D721Med (cell line): ENCODE measurements around the gene CDH6.

ENCODE experiments used
- DNase-seq: peaks from one replicate; pipeline ENCODE4 v3.0.0; 2011; ENCODE audit warnings: low spot score; ENCODE audit not compliant: insufficient read length
- FAIRE-seq: peaks from 2 replicates; lab custom pipeline; 2011; peaks lifted over from hg19 to GRCh38; lab: Jason Lieb, UNC
- CTCF ChIP-seq: IDR thresholded peaks from 2 replicates; pipeline ENCODE4 v1.5.1; 2012; ENCODE audit warnings: mild to moderate bottlenecking, control low read depth; ENCODE audit not compliant: insufficient read depth; ENCODE audit errors: missing control alignments

Gene CDH6

GRCh38 chr5:31185951-31186350 lies 7.5 kb upstream of the CDH6 start:
- TF ChIP-seq CTCF, result no peak
- FAIRE-seq (no peak), DNase-seq (no peak)

- no peak for FAIRE-seq
- peak; percentile 75 for TF ChIP-seq CTCF
- no peak for DNase-seq
Measured at GRCh38 chr5:31186672-31187267, 6.7 kb upstream of the CDH6 start.

- FAIRE-seq (no peak), DNase-seq (no peak)
- TF ChIP-seq CTCF, result no peak
Measured at GRCh38 chr5:31187591-31187990, 5.9 kb upstream of the CDH6 start.

GRCh38 chr5:31192442-31192841 lies 1.0 kb upstream of the CDH6 start:
- FAIRE-seq (no peak), DNase-seq (no peak)
- TF ChIP-seq CTCF, result no peak

- TF ChIP-seq CTCF, result no peak
- FAIRE-seq (no peak), DNase-seq (no peak)
Measured at GRCh38 chr5:31193116-31193515, 370 bp upstream of the CDH6 start.

- TF ChIP-seq CTCF, result no peak
- FAIRE-seq (no peak), DNase-seq (no peak)
Measured at GRCh38 chr5:31194468-31194813, 955 bp downstream of the CDH6 start.

- FAIRE-seq (no peak), DNase-seq (no peak)
- TF ChIP-seq CTCF, result no peak
Measured at GRCh38 chr5:31194892-31195555, 1.5 kb downstream of the CDH6 start.
